Stomach smooth muscle (tissue), 2 donors: ENCODE results near the gene OR10X1.

Experiments
- H3K27ac ChIP-seq: one replicate; pipeline ENCODE4 v1.7.0; 2013; ENCODE audit warnings: mild to moderate bottlenecking, low read length, inconsistent platforms
- H3K27me3 ChIP-seq, 2 donors: one replicate each; pipeline ENCODE4 v1.7.0; 2013; ENCODE audit warnings: low read length in 2 of 2; ENCODE audit not compliant: insufficient read depth in 2 of 2, control insufficient read depth in 1 of 2
- H3K36me3 ChIP-seq, 2 donors: one replicate each; pipeline ENCODE4 v1.7.0; 2013; ENCODE audit warnings: low read length in 2 of 2; ENCODE audit not compliant: control insufficient read depth in 2 of 2, insufficient read depth in 2 of 2
- H3K4me1 ChIP-seq: one replicate; pipeline ENCODE4 v1.7.0; 2013; ENCODE audit warnings: low read length; ENCODE audit not compliant: control insufficient read depth, insufficient read depth
- H3K4me3 ChIP-seq, 2 donors: one replicate each; pipeline ENCODE4 v1.7.0; 2013; ENCODE audit warnings: low read length in 2 of 2
- H3K9ac ChIP-seq, 2 donors: one replicate each; pipeline ENCODE4 v1.7.0; 2013; ENCODE audit warnings: low read length in 2 of 2, mild to moderate bottlenecking in 1 of 2
- H3K9me3 ChIP-seq, 2 donors: one replicate each; pipeline ENCODE4 v1.7.0; 2013; ENCODE audit warnings: low read length in 2 of 2; ENCODE audit not compliant: control insufficient read depth in 2 of 2
- donor health status: healthy.
- donor health status: Pancreatic carcinoma.

OR10X1 gene

DNA sequence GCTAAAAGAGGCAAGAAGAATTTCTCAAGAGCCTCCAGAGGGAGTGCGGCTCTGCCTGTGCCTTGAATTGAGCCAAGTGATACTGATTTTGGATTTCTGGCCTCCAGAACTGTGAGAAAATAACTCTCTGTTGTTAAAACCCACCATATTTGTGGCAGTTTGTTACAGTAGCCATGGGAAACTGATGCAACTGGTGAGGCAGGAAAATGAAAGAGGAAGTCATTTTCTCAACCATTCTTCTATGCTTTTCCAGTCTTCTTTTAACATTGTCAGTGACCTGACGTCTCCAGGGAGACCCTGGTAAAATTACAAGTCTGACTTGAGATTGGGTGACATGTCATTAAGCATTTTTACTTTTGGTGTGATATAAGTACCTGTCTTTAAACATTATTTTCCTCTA is 15.1 kb downstream of the OR10X1 start:
- H3K4me1 ChIP-seq: no peaks in the 10 kb centered on the region
- no peak overlapping the region for H3K4me3 ChIP-seq
- H3K9me3 ChIP-seq: peaks cover 0 to 2% of the 10 kb centered on the region in 2 donors

DNA sequence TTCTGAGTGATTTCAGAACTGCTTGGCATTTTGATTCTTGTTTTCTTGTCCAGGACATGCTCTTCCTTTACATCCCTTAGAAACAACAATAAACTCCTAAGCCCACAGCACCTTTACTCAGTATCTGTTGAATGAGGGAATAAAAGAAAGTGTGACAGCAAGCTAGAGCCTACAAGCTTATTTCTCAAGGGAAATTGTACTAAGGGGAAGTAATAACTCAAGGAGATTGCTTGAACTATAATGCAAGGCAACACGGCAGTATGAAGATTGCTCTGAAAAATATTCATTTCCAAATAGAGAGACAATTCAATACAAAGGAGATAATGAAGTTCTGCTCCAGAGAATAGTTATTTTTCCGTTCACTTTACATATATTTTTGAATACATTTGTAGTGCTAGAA is 15.8 kb downstream of the OR10X1 start:
- H3K9me3 ChIP-seq: peaks cover 0 to 2% of the 10 kb centered on the region in 2 donors
- H3K9ac ChIP-seq: no peak overlapping the region
- H3K4me1 ChIP-seq: no peaks in the 10 kb centered on the region
- H3K27ac ChIP-seq: no peak overlapping the region
- no peak overlapping the region for H3K4me3 ChIP-seq
- no peaks in the 10 kb centered on the region for H3K27me3 ChIP-seq
- H3K36me3 ChIP-seq: no peaks in the 10 kb centered on the region

More for the DNA sequence above, 15.1 kb downstream of the OR10X1 start:
- Histone ChIP-seq H3K9ac (no peak overlapping the region), H3K27ac (no peak overlapping the region), H3K27me3 (no peaks in the 10 kb centered on the region), H3K36me3 (no peaks in the 10 kb centered on the region)

DNA sequence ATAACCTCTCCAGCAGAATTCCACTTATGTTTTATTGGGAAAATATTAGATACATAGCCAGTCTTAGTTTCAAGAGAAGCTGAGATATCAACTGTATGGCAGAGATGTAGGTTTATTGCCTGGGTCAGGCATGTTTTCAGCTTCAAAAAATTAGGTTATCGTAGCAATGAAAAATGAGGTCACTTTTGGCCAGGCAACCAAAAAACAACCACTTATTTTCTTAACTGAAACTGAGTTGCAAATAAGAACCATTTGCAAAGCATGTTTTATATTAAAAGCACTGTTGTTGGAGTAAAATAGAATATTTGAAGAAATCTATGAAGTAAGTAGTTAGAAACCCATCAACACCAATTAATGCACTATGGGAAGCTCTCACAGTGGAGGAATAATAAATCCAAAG is 20.0 kb downstream of the OR10X1 start:
- H3K4me3 ChIP-seq: no peak overlapping the region
- H3K9ac ChIP-seq: no peak overlapping the region

GRCh38 chr1:158554352-158554751 is 25.3 kb downstream of the OR10X1 start, which contains the start of gene OR6Y1:
OR6Y1 (minus strand) TSS chr1:158554405; CDS start chr1:158548105, 6,300 bp downstream.
- Histone ChIP-seq H3K9ac (no peak within 1 kb of the TSS), H3K4me1 (no peaks in the 10 kb centered on the region), H3K9me3 (no peaks in the 10 kb centered on the region), H3K27ac (no peak within 1 kb of the TSS), H3K36me3 (no peaks in the 10 kb centered on the region), H3K27me3 (no peaks in the 10 kb centered on the region), H3K4me3 (no peak within 1 kb of the TSS)

More for the DNA sequence above, 20.0 kb downstream of the OR10X1 start:
- Histone ChIP-seq H3K4me1 (no peaks in the 10 kb centered on the region), H3K27me3 (no peaks in the 10 kb centered on the region), H3K9me3 (no peaks in the 10 kb centered on the region), H3K27ac (no peak overlapping the region), H3K36me3 (no peaks in the 10 kb centered on the region)

DNA sequence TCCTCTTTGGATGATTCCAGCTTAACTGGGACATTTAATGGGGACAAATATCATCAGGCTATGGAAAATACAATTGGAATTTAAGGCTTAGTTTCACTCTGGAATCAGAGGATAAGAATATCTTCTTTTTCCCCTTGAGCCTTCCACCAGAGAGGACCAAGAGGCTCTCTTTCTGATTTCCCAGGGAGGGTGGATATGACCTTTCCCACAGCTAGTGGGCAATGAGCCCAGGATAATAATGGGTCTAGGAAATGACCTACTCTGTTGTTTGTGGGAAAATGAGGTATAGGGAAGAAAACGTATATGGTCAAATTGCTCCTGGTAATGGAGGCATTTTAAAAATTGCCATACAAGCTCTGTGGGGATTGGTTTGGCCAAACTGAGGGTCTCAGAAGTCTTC is 27.4 kb downstream of the OR10X1 start:
- no peak overlapping the region for H3K27ac ChIP-seq
- H3K9ac ChIP-seq: no peak overlapping the region
- H3K4me1 ChIP-seq: no peaks in the 10 kb centered on the region
- no peak overlapping the region for H3K4me3 ChIP-seq
- H3K9me3 ChIP-seq: no peaks in the 10 kb centered on the region
- H3K27me3 ChIP-seq: no peaks in the 10 kb centered on the region
- H3K36me3 ChIP-seq: no peaks in the 10 kb centered on the region

GRCh38 chr1:158547533-158547932 is 32.2 kb downstream of the OR10X1 start:
- no peaks in the 10 kb centered on the region for H3K9me3 ChIP-seq
- H3K9ac ChIP-seq: no peak overlapping the region
- no peaks in the 10 kb centered on the region for H3K27me3 ChIP-seq
- H3K27ac ChIP-seq: no peak overlapping the region
- no peak overlapping the region for H3K4me3 ChIP-seq
- no peaks in the 10 kb centered on the region for H3K4me1 ChIP-seq
- H3K36me3 ChIP-seq: no peaks in the 10 kb centered on the region

DNA sequence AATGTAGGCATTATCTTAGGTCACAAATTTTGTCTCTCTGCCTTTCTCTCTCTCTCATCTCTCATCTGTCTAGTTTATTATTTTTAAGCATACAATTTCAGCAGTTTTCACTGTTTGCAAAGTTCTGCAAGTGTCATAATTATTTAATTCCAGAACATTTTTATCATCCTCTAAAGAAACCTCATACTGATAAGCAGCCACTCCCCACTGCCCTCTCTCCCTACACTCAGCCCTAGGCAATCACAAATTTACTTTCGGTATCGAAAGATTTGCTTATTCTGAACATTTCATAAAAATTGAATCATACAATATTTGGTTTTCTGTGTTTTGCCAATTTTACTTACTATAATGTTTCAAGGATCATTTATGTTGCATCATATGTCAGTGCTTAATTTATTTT is 42.1 kb downstream of the OR10X1 start:
- Histone ChIP-seq H3K4me3 (no peak overlapping the region), H3K27ac (no peak overlapping the region), H3K36me3 (no peaks in the 10 kb centered on the region), H3K27me3 (no peaks in the 10 kb centered on the region), H3K9me3 (no peaks in the 10 kb centered on the region), H3K9ac (no peak overlapping the region), H3K4me1 (no peaks in the 10 kb centered on the region)

DNA sequence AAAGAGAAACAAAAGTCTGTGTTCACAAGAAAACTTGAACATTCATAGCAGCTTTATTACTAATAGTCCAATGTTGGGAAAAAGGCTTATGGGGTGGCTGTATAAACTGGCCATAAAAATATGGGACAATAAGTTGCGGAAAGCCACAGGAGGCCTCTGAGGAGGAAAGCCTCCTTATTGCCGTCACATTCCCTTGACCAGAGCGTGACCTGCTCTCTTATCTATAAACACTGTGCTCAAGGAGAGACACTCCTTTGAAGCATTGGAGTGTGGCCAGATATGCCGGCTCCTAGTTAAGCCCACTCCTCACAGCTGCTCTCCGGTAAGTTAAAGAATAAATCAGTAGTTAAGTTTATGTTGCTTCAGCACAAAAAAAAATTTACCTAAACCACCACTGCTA is 45.2 kb downstream of the OR10X1 start:
- Histone ChIP-seq H3K9ac (no peak overlapping the region), H3K27me3 (no peaks in the 10 kb centered on the region), H3K4me3 (no peak overlapping the region), H3K4me1 (no peaks in the 10 kb centered on the region), H3K36me3 (no peaks in the 10 kb centered on the region), H3K9me3 (no peaks in the 10 kb centered on the region), H3K27ac (no peak overlapping the region)
